MG63 (cell line): ENCODE measurements around the gene SOX9. TPM values are rescaled to one million over a fixed set of nuclear protein-coding genes. Genes with fewer than 3 reads are reported as not detected.
"Not testable (repeated sequence)": the region's sequence is repeated elsewhere in the genome, so short reads cannot be mapped to it uniquely, and the experiment has no call there.

Experiments used
- DNase-seq: peaks from one replicate; pipeline ENCODE4 v3.0.0-alpha.2; 2020
- H3K27me3 ChIP-seq: fragments of 250-450 bp; sonication (Bioruptor Pico); 2 replicates; pipeline ENCODE4 v1.5.1; 2020; ENCODE audit warnings: mild to moderate bottlenecking, moderate library complexity
- H3K36me3 ChIP-seq: fragments of 250-450 bp; sonication (Bioruptor Pico); 2 replicates; pipeline ENCODE4 v1.5.1; 2020; ENCODE audit warnings: mild to moderate bottlenecking, moderate library complexity
- H3K4me3 ChIP-seq: fragments of 250-450 bp; sonication (Bioruptor Pico); 2 replicates; pipeline ENCODE4 v1.5.1; 2020; ENCODE audit warnings: mild to moderate bottlenecking, moderate library complexity
- H3K9me3 ChIP-seq: fragments of 250-450 bp; sonication (Bioruptor Pico); 2 replicates; pipeline ENCODE4 v1.5.1; 2020; ENCODE audit warnings: mild to moderate bottlenecking, moderate library complexity
- total RNA-seq: library from RNA; depleted of rRNA; stranded (reverse); fragments of >200 nt; shearing (Covaris generic); gene quantifications from 2 replicates; pipeline ENCODE4 v1.2.3, GENCODE V29; 2014; ENCODE audit warnings: low replicate concordance

SOX9 gene
- total RNA-seq, 1 experiment from 2014 or later: 0.82 TPM

- peak; percentile 50 for DNase-seq
- H3K27me3 ChIP-seq: no peaks in the 10 kb centered on the region
These were observed 16.5 kb upstream of the SOX9 start for GRCh38 chr17:72104164-72104862.

GRCh38 chr17:72104863-72105234 is 16.0 kb upstream of the SOX9 start:
- no peak for DNase-seq
- no peaks in the 10 kb centered on the region for H3K9me3 ChIP-seq
- H3K36me3 ChIP-seq: no peaks in the 10 kb centered on the region

More at GRCh38 chr17:72104164-72104862, 16.5 kb upstream of the SOX9 start:
- no peak overlapping the region for H3K4me3 ChIP-seq
- H3K36me3 ChIP-seq: no peaks in the 10 kb centered on the region
- no peaks in the 10 kb centered on the region for H3K9me3 ChIP-seq

DNA sequence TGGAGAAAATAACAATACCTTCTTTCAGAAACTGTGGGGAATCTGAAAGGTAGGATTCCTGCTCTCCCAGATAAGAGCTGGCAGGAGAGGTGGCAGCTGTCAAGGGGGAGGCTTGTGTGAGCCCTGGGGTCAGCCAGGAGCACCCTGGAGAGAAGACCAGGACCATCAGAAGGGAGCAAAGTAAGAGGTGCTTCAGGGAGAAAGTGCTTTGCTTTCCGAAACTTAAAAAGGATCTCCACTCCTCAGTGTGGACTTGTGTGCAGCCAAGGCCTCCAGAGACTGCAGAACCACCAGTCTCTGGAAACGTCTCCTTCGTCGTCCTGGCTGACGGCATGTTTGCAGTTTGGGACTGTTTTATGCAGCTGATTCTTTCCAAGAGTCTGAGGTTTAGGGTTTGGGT is 13.7 kb upstream of the SOX9 start:
- H3K9me3 ChIP-seq: no peaks in the 10 kb centered on the region
- no peak overlapping the region for H3K4me3 ChIP-seq
- H3K27me3 ChIP-seq: no peaks in the 10 kb centered on the region
- DNase-seq: no peak
- H3K36me3 ChIP-seq: no peaks in the 10 kb centered on the region

More at GRCh38 chr17:72104863-72105234, 16.0 kb upstream of the SOX9 start:
- H3K27me3 ChIP-seq: no peaks in the 10 kb centered on the region
- no peak overlapping the region for H3K4me3 ChIP-seq

- Histone ChIP-seq H3K4me3 (no peak overlapping the region), H3K9me3 (no peaks in the 10 kb centered on the region), H3K36me3 (no peaks in the 10 kb centered on the region), H3K27me3 (no peaks in the 10 kb centered on the region)
- no peak for DNase-seq
These were observed 10.4 kb upstream of the SOX9 start for GRCh38 chr17:72110231-72110941.

DNA sequence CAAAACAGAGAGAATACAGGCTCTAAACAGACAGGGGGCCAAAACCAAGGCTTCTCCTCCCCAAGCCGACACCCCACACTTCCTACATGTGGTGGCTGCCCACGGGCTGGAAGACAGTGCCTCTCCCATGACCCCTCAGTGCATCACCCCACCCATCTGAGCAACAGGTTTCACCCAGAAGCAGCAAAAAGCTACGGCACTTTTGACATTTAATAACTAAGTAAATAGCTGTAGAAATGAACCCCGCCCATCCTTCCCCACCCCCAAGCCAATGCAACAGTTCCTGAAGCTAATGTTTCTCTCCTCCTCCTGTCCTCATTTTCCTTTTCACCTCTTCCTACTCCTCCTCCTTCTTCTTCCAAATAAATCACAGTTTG is 9.9 kb upstream of the SOX9 start:
- no peaks in the 10 kb centered on the region for H3K36me3 ChIP-seq
- no peaks in the 10 kb centered on the region for H3K27me3 ChIP-seq
- no peak for DNase-seq
- H3K9me3 ChIP-seq: no peaks in the 10 kb centered on the region
- H3K4me3 ChIP-seq: no peak overlapping the region

- DNase-seq: no peak
These were observed 9.4 kb upstream of the SOX9 start for GRCh38 chr17:72111336-72111923.

DNA sequence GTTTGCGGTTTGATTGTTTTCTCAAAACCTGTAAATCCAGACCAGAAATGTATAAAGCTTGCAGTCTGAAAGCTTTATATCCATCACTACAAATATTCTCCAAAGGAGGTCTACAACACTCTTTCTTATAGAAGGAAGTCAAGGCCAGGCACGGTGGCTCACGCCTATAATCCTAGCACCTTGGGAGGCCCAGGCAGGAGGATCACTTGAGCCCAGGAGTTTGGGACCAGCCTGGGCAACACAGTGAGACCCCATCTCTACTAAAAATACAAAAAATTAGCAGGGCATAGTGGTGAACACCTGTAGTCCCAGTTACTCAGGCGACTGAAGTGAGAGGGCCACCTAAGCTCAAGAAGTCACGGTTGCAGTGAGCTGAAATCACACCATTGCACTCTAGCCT is 8.9 kb upstream of the SOX9 start:
- not testable (repeated sequence) for H3K9me3 ChIP-seq, H3K36me3 ChIP-seq, H3K27me3 ChIP-seq, H3K4me3 ChIP-seq, DNase-seq

More at GRCh38 chr17:72111336-72111923, 9.4 kb upstream of the SOX9 start:
- Histone ChIP-seq H3K27me3 (no peaks in the 10 kb centered on the region), H3K9me3 (no peaks in the 10 kb centered on the region), H3K36me3 (no peaks in the 10 kb centered on the region), H3K4me3 (no peak overlapping the region)

DNA sequence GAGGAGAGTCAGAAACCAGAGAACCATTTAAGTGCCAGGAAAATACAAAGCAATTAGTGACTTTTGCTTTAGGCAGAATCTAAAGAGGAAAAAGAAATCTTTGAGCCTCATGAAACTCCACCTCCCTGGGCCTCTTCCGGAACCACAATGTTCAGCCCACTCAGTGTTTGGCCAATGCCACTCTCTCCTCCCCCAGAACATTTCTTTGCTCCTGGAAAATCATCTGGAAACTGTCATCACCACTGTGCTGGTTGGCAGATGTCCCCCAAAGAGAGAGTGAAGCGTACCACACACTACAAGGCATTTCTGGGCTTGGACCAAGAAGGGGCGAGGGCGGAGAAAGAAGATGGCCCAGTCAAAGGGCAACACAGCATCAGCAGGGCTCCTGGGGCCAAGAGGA is 7.1 kb upstream of the SOX9 start:
- no peak for DNase-seq
- Histone ChIP-seq H3K36me3 (no peaks in the 10 kb centered on the region), H3K27me3 (no peaks in the 10 kb centered on the region), H3K9me3 (no peaks in the 10 kb centered on the region), H3K4me3 (no peak overlapping the region)

GRCh38 chr17:72115781-72116525 is 4.9 kb upstream of the SOX9 start:
- H3K9me3 ChIP-seq: no peaks in the 10 kb centered on the region
- no peak overlapping the region for H3K4me3 ChIP-seq
- H3K36me3 ChIP-seq: no peaks in the 10 kb centered on the region
- H3K27me3 ChIP-seq: peaks cover 5% of the 10 kb centered on the region
- DNase-seq: no peak

DNA sequence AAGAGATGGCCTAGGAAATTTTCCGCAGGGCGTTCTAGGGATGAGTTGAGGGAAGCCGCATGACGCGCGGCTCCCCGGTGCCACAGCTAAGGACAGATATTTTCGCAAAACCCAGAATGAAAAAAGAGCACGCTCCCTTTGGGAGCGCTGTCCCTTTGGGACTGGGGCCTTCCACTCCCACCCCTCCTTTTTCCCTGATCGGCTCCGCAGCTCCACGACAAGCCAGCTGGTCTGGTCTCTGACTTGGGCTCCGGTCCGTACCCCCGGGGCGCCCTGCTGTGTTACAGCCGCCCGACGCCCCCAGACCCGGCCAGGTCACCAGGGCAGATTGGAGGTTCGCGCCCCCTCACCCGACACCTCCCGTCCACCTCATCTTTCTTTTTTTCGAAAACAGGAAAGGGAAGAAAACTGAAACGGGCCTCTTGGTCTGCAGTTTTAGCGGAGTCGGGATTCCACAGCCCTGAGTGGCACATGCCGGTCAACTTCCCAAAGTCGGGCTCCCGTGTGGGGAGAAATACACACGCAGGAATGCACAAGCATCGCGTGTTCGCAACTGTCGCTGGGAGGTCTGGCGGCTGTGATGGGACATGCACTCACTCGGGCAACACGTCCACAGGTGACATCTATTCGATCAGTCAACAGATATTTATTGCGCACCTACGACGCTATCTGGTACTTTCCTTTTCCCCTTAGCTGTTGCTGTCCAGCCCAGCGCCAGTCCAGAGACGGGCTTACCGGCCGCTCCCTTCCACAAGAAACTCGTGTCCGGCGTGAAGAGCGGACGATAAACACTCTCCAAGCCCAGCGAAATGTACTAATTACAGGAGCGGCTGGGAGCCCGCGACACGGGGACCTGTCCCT is 3.9 kb upstream of the SOX9 start:
- Histone ChIP-seq H3K9me3 (no peaks in the 10 kb centered on the region), H3K4me3 (no peak overlapping the region), H3K36me3 (no peaks in the 10 kb centered on the region), H3K27me3 (peaks cover 5% of the 10 kb centered on the region)
- no peak for DNase-seq

GRCh38 chr17:72117535-72118334 is 3.1 kb upstream of the SOX9 start:
- no peak for DNase-seq
- Histone ChIP-seq H3K36me3 (no peaks in the 10 kb centered on the region), H3K27me3 (peaks cover 5% of the 10 kb centered on the region), H3K9me3 (no peaks in the 10 kb centered on the region), H3K4me3 (no peak overlapping the region)

DNA sequence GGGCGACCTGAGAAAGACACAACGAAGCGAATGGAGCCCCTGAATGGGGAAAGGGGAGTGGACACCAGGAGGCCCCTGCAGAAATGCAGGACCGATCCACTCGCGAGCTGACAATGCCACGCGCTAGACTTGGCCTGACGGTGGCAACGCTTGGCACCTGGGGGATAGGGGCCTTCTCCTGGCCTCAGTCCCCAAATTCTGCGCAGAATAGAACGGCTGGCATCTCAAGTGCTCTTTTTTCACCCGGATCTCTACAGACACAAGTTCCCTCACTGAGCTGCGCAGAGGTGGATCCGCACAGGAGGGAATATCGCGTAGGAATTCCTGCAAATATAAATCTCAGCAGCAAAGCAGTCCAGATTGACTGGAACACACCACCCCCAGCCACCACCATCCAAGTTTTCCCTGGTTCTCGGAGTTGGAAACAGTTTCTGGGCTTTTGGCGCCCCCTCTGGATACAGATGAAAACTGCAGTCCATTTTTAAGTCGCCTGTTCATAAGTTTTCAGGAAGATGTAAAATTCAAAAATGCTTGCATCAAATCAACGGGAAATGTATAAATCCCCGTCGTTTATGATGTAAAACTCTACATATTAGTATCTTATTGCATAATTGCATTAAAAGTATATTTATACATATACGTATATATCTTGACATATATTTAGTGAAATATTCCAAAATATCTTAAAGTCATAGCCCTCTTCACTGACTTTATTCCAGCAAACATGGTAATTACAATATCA is 2.3 kb upstream of the SOX9 start:
- H3K27me3 ChIP-seq: peaks cover 5% of the 10 kb centered on the region
- H3K4me3 ChIP-seq: no peak overlapping the region
- H3K9me3 ChIP-seq: no peaks in the 10 kb centered on the region
- DNase-seq: peak; percentile 63
- peaks cover 4% of the 10 kb centered on the region; the same call in 1 of the 2 replicates for H3K36me3 ChIP-seq

DNA sequence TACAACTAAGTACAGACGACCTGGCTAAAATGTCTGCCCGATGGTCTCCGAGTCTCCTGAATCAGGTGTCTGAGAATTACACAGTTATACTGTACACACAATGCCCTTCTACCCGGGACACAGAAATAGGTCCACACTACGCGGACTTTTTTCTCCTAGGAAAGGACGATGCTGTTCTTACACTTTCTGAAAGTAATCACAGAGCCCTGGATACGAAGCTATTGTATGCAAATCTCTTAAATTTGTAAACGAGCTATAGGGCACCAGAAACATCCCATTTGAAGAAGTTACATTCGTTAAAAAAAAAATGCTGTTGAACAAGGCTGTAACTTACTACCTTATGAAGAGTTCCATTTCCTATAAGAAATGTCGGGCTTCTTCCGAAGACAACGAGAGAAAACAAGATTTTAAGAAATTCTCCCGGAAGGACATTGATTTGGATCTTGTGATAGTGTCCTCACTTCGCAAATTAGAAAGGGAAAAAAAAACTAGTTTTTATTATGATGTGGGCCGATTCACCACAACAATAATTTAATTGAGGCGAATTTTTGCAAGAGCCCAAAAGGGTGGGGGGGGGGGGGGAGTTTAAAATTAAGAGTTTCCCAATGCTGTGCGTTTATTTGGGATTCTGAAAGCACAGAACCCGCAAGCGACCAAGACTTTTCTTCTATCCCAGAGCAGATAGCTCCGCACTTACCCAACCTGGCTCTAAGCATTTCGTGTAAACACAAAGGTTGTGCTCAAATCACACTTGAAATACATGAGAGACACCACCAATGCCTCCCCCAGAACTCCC is 1.5 kb upstream of the SOX9 start:
- Histone ChIP-seq H3K4me3 (no peak overlapping the region), H3K9me3 (no peaks in the 10 kb centered on the region), H3K36me3 (peaks cover 6% of the 10 kb centered on the region), H3K27me3 (peaks cover 5% of the 10 kb centered on the region)
- no peak for DNase-seq

- Histone ChIP-seq H3K4me3 (peak overlapping the region; percentile 69), H3K9me3 (no peaks in the 10 kb centered on the region), H3K36me3 (peaks cover 9% of the 10 kb centered on the region), H3K27me3 (peaks cover 5% of the 10 kb centered on the region)
- peak; percentile 71 for DNase-seq
These were observed 763 bp upstream of the SOX9 start for GRCh38 chr17:72119873-72120641.
